GM10847 (cell line): ENCODE measurements around the gene RNASE8.

Experiments
- POLR2A ChIP-seq: IDR thresholded peaks from 2 replicates; pipeline ENCODE4 v1.6.1; 2011; ENCODE audit not compliant: insufficient read length; ENCODE audit errors: extremely low read depth

The RNASE8 gene

DNA sequence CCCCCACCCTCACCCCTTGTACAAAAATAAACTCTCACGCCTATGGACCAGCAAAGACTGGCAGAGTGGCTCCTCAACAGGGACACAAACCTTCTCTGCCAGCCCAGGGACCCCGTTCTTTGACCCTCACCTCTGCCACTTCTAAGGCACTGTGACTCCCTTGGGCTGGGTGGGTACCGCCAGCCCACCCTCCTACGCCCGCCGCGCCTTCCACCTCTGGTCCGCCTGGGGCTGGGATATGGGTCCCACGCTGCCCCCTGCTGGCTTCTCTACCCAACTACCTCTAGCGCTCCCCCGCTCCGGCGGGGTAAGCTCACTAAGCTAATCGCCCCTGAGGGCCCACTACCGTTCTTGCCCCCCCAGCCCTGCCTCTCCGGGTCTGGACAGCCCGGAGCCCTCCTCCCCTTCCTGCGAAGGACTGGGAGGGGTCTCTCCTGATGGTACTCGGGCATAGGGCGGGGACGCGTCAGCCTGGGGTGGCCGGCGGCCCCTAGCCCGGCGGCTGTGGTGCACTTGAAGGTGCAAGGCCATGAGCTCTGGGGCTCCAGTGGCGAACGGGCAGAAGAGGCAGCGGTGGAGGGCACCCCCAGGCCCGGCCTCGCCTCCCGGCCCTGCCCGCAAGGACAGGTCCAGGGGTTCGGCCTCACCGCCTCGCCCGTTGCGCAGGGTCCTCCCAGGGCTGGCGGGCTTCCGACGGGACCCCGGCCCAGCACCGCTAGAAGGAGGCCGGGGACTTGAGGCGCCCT lies 32.7 kb downstream of the RNASE8 start:
- TF ChIP-seq POLR2A: no peak

GRCh38 chr14:21090940-21091663 lies 33.5 kb downstream of the RNASE8 start:
- TF ChIP-seq POLR2A: no peak

DNA sequence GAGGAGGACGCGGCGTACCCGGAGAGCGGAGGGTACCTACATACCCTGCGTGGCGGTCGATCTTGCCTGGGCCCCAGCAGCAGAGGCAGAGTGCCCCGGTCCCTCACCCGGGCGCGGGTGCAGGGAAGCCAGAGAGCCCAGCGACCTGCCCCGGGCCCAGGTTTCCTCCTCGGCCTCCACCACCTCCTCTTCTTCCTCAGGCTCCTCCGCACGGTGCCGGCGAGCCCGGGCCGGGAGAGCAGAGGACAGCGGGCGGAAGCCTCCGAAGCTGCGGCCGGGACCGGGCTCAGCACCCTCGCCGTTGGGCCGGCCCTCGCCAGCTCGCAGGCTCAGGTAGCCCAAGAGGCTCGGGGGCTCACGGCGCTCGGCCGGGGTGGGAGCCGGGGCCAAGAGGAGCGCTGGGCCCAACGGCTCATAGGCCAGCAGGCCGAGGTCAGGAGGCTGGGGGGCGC lies 34.2 kb downstream of the RNASE8 start:
- no peak for TF ChIP-seq POLR2A

GRCh38 chr14:21092273-21093011 lies 34.8 kb downstream of the RNASE8 start:
- TF ChIP-seq POLR2A: no peak

DNA sequence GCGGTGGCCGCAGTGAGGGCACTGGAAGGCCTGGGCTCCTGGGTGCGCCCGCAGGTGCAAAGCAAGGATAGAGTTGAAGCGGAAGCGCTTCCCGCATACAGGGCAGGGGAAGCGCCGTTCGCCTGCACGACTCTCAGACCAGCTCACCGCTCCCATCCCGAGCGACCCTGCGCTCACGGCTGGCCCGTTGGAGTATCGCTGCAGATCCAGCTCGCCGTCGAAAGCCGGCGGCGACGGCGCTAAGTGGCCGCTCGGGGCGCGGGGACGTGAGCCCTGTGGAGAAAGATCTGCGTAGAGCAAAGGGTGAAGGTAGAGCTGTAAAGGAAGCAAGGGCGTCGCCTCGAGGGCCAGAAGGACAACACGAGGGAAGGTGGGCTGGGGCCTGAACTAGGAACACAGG lies 35.4 kb downstream of the RNASE8 start:
- TF ChIP-seq POLR2A: no peak

GRCh38 chr14:21093769-21094681 lies 36.4 kb downstream of the RNASE8 start:
- no peak for TF ChIP-seq POLR2A

DNA sequence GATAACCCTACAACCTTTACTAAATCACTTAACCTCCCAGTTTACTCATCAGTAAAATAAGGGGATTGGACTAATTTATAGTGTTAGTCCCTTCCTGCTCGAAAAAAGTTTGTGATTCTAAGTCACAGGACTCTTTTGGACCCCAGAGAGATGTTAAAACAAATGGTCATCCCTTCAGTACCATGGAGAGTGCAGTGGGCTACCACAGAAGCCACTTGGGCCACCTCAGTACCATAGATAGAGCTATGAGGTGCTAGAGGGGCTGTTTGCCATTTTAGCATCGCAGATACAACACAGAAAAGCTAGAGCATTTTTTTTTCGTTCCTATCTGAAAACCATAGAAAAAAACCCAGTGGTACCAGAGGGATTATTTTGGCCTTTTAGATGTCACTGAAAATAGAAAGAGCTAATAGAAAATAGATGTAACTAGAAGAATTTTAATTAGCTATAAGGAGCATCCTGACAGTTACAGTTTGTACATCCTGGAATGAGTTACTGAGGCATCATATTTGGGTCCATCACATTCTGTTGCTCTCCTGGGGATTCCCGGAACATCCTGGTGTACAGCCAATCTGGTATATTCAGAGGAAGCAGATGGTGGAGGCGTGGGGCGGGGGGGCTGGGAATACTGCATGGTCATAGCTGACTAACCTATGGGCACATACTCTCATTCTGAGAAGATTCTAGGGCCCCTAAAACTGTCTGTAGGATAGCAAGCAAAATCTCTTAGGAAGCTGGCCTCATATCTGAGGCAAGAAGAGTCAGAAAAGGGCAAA lies 38.0 kb downstream of the RNASE8 start:
- no peak for TF ChIP-seq POLR2A

DNA sequence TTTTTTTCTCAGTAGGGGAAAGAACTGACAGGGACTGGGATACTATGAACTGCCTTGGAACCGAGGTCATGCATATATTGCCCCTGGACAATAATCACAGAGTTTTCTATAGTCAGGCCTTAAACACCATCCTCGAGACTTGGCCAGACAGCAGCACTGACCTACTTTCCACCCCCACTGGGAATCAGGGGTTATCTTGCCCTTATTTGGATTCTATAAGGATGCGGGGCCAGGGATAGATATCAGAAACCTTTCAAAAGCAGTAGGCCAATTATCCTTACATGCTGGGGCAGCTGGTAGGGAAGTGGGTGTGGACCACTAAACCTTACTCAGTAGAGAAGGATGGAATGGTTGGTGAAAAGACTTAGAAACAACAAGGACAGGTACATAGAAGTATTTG lies 38.8 kb downstream of the RNASE8 start:
- TF ChIP-seq POLR2A: no peak

- no peak for TF ChIP-seq POLR2A
These were observed 39.5 kb downstream of the RNASE8 start for GRCh38 chr14:21096978-21097635.

DNA sequence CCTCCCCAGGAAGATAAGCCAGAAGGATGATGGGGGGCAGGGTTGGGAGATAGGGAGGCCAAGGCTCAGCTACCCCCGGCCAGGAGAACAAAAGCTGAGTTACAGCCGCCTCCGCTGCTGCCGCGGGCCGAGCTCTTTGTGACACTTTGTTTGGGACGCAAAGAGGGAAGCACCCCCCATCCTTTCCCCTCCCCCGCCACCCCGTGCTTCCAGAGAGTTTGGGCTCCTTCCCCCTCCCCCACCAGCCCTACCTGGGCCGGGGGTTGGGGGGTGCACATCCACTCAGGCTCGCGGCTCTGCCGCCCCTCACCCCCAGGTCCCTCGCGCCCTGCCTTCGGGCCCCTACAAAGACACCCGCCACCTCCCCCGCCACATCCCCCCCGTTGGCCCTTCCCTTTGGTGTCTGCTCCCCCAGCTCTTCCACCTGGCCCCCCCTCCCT lies 40.0 kb downstream of the RNASE8 start:
- TF ChIP-seq POLR2A: no peak

DNA sequence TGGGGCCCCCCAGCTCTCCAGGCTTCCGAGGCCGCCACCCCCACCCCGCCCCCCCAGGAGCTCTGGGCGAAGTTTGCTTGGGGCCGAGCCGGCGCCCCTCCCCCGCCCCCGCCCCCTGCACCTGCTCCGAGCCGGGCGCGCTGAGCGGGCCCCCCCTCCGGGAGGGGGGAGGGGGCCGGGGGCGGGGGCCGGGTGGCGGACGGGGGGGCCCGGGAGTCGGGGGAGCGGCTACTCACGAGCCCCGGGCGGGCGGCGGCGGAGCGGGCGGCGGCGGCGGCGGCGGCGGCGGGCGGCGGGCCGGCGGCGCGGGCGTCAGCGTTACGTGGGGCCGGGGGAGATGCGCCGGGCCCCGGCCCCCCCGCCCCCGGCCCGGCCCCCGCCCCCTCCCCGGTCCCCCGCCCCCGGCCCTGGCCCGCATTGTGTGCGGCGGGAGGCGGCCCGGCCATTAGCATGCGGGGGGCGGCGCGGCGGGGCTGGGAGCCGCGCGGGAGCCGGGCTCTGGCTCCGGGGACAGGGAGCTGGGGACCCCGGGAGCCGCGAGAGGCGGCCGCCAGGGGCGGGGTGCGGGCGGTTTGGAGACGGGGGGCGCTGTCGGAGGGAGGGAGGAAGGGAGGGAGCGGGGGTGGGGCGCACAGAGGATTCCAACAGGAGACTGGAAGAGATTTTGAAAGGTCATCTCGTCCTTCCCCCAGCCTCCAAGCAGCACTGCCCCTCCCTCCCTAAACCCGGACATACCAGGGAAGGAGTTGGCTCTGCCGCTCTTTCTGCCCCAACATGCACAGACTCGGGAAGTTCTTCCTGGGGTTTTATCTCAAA lies 40.7 kb downstream of the RNASE8 start, which contains the start of gene ZNF219:
TSS of gene ZNF219 (minus strand) at position 580 of the 816 bp plus-strand sequence. CDS start 5,064 bp downstream, outside the sequence.
- TF ChIP-seq POLR2A: no peak

- TF ChIP-seq POLR2A: no peak
These were observed 41.4 kb downstream of the RNASE8 start for GRCh38 chr14:21098892-21099595.
